Measurements from ENCODE around the gene NLRP6. TPM values are rescaled to one million over a fixed set of nuclear protein-coding genes. Genes with fewer than 3 reads are reported as not detected.
A peak's percentile ranks its signal among the peaks of the same experiment; 100 is the strongest.

The NLRP6 gene
- total RNA-seq, 4 donors from 2014 or later = 1.8 to 2.1 TPM; not detected in 2

- Histone ChIP-seq H3K36me3 (no peaks in the 10 kb centered on the region), H3K27ac (no peak overlapping the region), H3K9me3 (no peaks in the 10 kb centered on the region), H3K27me3 (peaks cover 31% of the 10 kb centered on the region), H3K4me1 (peaks cover 0 to 12% (median 5%) of the 10 kb centered on the region in 4 donors), H3K4me3 (no peak overlapping the region)
- intact Hi-C loops (cut with DNase I; ENCODE audit: low total_unique reads) (no loop called here), in situ Hi-C loops (cut with MboI; ENCODE audit: low pct_ligation_motif_present in 1 of 4, low pct_unique_long_range_greater_than_20kb in 1 of 4, low sequenced_read_pairs in 3 of 4) (no loop called here)
- 60 to 75% methylated on average over 1 to 25 of the region's 35 CpGs for WGBS, 2 donors (ENCODE audit: low coverage in 1 of 2)
- no peak for DNase-seq
- no peak for TF ChIP-seq EP300 (IDR thresholded peaks at IDR 0.05; ENCODE audit: low read depth)
- no peak for TF ChIP-seq CTCF (IDR thresholded peaks at IDR 0.05)
- TF ChIP-seq POLR2A (IDR thresholded peaks at IDR 0.05) = no peak
- TF ChIP-seq POLR2AphosphoS5 (IDR thresholded peaks at IDR 0.05) = no peak
These were observed 18.2 kb downstream of the NLRP6 start for GRCh38 chr11:296171-297050.

GRCh38 chr11:297051-297585, 18.9 kb downstream of the NLRP6 start:
- H3K9me3 ChIP-seq = no peaks in the 10 kb centered on the region
- intact Hi-C loops (cut with DNase I; ENCODE audit: low total_unique reads) (no loop called here), in situ Hi-C loops (cut with MboI; ENCODE audit: low pct_ligation_motif_present in 1 of 4, low pct_unique_long_range_greater_than_20kb in 1 of 4, low sequenced_read_pairs in 3 of 4) (no loop called here)
- no peak for TF ChIP-seq EP300 (IDR thresholded peaks at IDR 0.05; ENCODE audit: low read depth)
- no peak for TF ChIP-seq CTCF (IDR thresholded peaks at IDR 0.05)
- no peak for TF ChIP-seq POLR2AphosphoS5 (IDR thresholded peaks at IDR 0.05)
- TF ChIP-seq POLR2A (IDR thresholded peaks at IDR 0.05) = no peak
- WGBS, 2 donors (ENCODE audit: low coverage in 1 of 2) = 0 to 52% methylated on average over 1 to 10 of the region's 13 CpGs
- peaks cover 0 to 12% (median 5%) of the 10 kb centered on the region in 4 donors for H3K4me1 ChIP-seq
- peaks cover 31% of the 10 kb centered on the region for H3K27me3 ChIP-seq
- DNase-seq = no peak
- H3K4me3 ChIP-seq = no peak overlapping the region
- peak overlapping the region in 1 of 4 donors; percentile 23 for H3K27ac ChIP-seq
- H3K36me3 ChIP-seq = no peaks in the 10 kb centered on the region

- no peak for DNase-seq
- H3K27ac ChIP-seq = peak overlapping the region in 2 of 4 donors; percentile 23 to 24
- 25 to 33% methylated on average over 4 to 26 of the region's 26 CpGs for WGBS, 2 donors (ENCODE audit: low coverage in 1 of 2)
These were observed 19.6 kb downstream of the NLRP6 start for GRCh38 chr11:297586-298405.

GRCh38 chr11:298406-299065, 20.3 kb downstream of the NLRP6 start:
- peak overlapping the region in 1 of 4 donors; percentile 23 for H3K27ac ChIP-seq
- H3K27me3 ChIP-seq = peaks cover 31% of the 10 kb centered on the region
- TF ChIP-seq POLR2A (IDR thresholded peaks at IDR 0.05) = no peak
- no peak for TF ChIP-seq EP300 (IDR thresholded peaks at IDR 0.05; ENCODE audit: low read depth)
- TF ChIP-seq CTCF (IDR thresholded peaks at IDR 0.05) = no peak
- TF ChIP-seq POLR2AphosphoS5 (IDR thresholded peaks at IDR 0.05) = no peak
- H3K36me3 ChIP-seq = no peaks in the 10 kb centered on the region
- intact Hi-C loops (cut with DNase I; ENCODE audit: low total_unique reads) = no loop called here
- H3K9me3 ChIP-seq = no peaks in the 10 kb centered on the region
- H3K4me3 ChIP-seq = no peak overlapping the region
- WGBS, 2 donors (ENCODE audit: low coverage in 1 of 2) = 55% methylated on average over 15 of the region's 15 CpGs; no CpG with 5 or more reads in 1 of the 2 donors
- DNase-seq = peak; percentile 14
- in situ Hi-C loops (cut with MboI; ENCODE audit: low pct_ligation_motif_present in 1 of 4, low pct_unique_long_range_greater_than_20kb in 1 of 4, low sequenced_read_pairs in 3 of 4) = no loop called here
- peaks cover 0 to 12% (median 5%) of the 10 kb centered on the region in 4 donors for H3K4me1 ChIP-seq

More at GRCh38 chr11:297586-298405, 19.6 kb downstream of the NLRP6 start:
- Histone ChIP-seq H3K9me3 (no peaks in the 10 kb centered on the region), H3K36me3 (no peaks in the 10 kb centered on the region), H3K4me3 (no peak overlapping the region), H3K4me1 (peaks cover 0 to 12% (median 5%) of the 10 kb centered on the region in 4 donors), H3K27me3 (peaks cover 31% of the 10 kb centered on the region)
- in situ Hi-C loops (cut with MboI; ENCODE audit: low pct_ligation_motif_present in 1 of 4, low pct_unique_long_range_greater_than_20kb in 1 of 4, low sequenced_read_pairs in 3 of 4) (no loop called here), intact Hi-C loops (cut with DNase I; ENCODE audit: low total_unique reads) (no loop called here)
- TF ChIP-seq EP300 (IDR thresholded peaks at IDR 0.05; ENCODE audit: low read depth) = no peak
- no peak for TF ChIP-seq POLR2A (IDR thresholded peaks at IDR 0.05)

Data from transverse colon (tissue), 4 donors.